Pericardium fibroblast (primary cell): ENCODE results near the gene GALNT2. TPM values are rescaled to one million over a fixed set of nuclear protein-coding genes. Genes with fewer than 3 reads are reported as not detected.

Source experiments
- total RNA-seq: library from RNA; depleted of rRNA; stranded (reverse); fragments of >200 nt; gene quantifications from 2 replicates; pipeline ENCODE4 v1.2.3, GENCODE V29; 2015

Gene GALNT2
- total RNA-seq, result 81.2 and 87.1 TPM in 2 replicates

GRCh38 chr1:230066466-230067404, at the start of gene GALNT2:
Gene GALNT2, plus strand, starts transcription at chr1:230067238. Its CDS starts 43 bp downstream, at chr1:230067281.

